Heart right ventricle (tissue), 16 donors: Measurements from ENCODE around the gene MRPL57. TPM values are rescaled to one million over a fixed set of nuclear protein-coding genes. Genes with fewer than 3 reads are reported as not detected.
"Not testable (repeated sequence)": the region's sequence is repeated elsewhere in the genome, so short reads cannot be mapped to it uniquely, and the experiment has no call there.

ENCODE experiments used
- ATAC-seq, 8 donors: fragments of 200-7000 bp; cut with Tn5 transposase; one replicate each; pipeline ENCODE4 v1.9.1; 2020; ENCODE audit warnings: mild to moderate bottlenecking in 8 of 8, moderate library complexity in 8 of 8, moderate number of reproducible peaks in 1 of 8
- DNase-seq, 2 donors: peaks; one replicate each; pipeline ENCODE4 v3.0.0-alpha.2; 2020
- H3K27ac ChIP-seq, 10 donors: fragments of 200-600 bp; sonication (generic) in 2 of 10; one replicate each; pipeline versions ENCODE4 v1.5.0 to v1.8.0; 2020 to 2022; ENCODE audit warnings: mild to moderate bottlenecking in 3 of 10
- H3K27me3 ChIP-seq, 7 donors: fragments of 200-600 bp; one replicate each; pipeline ENCODE4 v1.8.0; 2021 to 2022; ENCODE audit warnings: mild to moderate bottlenecking in 2 of 7
- H3K36me3 ChIP-seq, 9 donors: fragments of 200-600 bp; sonication (generic) in 1 of 9; one replicate each; pipeline versions ENCODE4 v1.5.0 to v1.8.0; 2020 to 2022; ENCODE audit warnings: mild to moderate bottlenecking in 2 of 9
- H3K4me1 ChIP-seq, 9 donors: fragments of 200-600 bp; sonication (generic) in 1 of 9; one replicate each; pipeline versions ENCODE4 v1.5.0 to v1.8.0; 2020 to 2022; ENCODE audit warnings: mild to moderate bottlenecking in 4 of 9
- H3K4me3 ChIP-seq, 10 donors: fragments of 200-600 bp; sonication (generic) in 2 of 10; one replicate each; pipeline versions ENCODE4 v1.5.0 to v1.8.0; 2020 to 2022; ENCODE audit warnings: mild to moderate bottlenecking in 7 of 10, moderate library complexity in 2 of 10
- H3K9me3 ChIP-seq, 11 donors: fragments of 200-600 bp in 10 of 11; sonication (generic) in 2 of 11; one replicate each; pipeline versions ENCODE4 v1.5.0 to v1.8.0; 2013 to 2022; ENCODE audit warnings: mild to moderate bottlenecking in 2 of 11, control low read depth in 1 of 11, moderate library complexity in 1 of 11
- WGBS, 2 donors: extraction: QIAGEN DNeasy Blood & Tissue Kit; methylation state at CpG; one replicate each; pipeline ENCODE4 v1.1.7; 2013; ENCODE audit warnings: inconsistent platforms in 1 of 2; 5-methylcytosine and 5-hydroxymethylcytosine counted together
- intact Hi-C, 10 donors: fragments of 100-400 bp; cut with DNase I; formaldehyde crosslinking; loops; one replicate each; pipeline versions ENCODE4 v1.11.1 to v1.14.2; 2022
- polyA plus RNA-seq, 2 donors: library from polyadenylated mRNA; stranded (reverse); fragments of 200-250 nt; gene quantifications; one replicate each; pipeline ENCODE4 v1.2.3, GENCODE V29; 2013
- total RNA-seq, 10 donors: library from RNA; stranded (reverse); fragmentation: NEBNext Ultra II Directional in 3 of 10; extraction: Animal tissue kit (Norgen Biotek cat#: 25700) in 3 of 10; gene quantifications; one replicate each; pipeline versions ENCODE4 v1.2.1 to v1.2.4, GENCODE V29; 2021 to 2023
- TF ChIP-seq, protein P1 (sequence below), 9 donors: fragments of 200-600 bp; sonication (generic) in 2 of 9; IDR thresholded peaks; one replicate each; pipeline versions ENCODE4 v1.5.0 to v1.8.0; 2021 to 2022; ENCODE audit warnings: antibody characterized with exemption in 9 of 9, mild to moderate bottlenecking in 5 of 9, moderate library complexity in 1 of 9
- donor health status: Arrhythmogenic right ventricular cardiomyopathy.
- donor health status: ischemic (EF 13 %, LVEDD 7.1; RV severe dilation, severe dysfunction).
- donor health status: healthy with polysubstance abuse.
- donor health status: DM: no; HTN: yes; CAD: no.
- donor health status: DM: no; HTN: no; CAD: no.
- donor health status: ischemic (EF 25% LVEDD 6.9; RV normal size, moderate dysfunction).
- donor health status: ischemic (EF 25% LVEDD 5.7; RV mildly dilated, moderate dysfunction).
- donor health status: healthy.
- donor health status: DM: yes; HTN: yes; CAD: no.
- donor health status: Ischemic cardiomyopathy.
- donor health status: ischemic (EF 35%, LVEDD 5.7; RV mildly dilated, moderate dysfunction).
- donor health status: nonischemic (EF 11% LVEDD 7.7; RV severe dilation, severe dysfunction).
- donor health status: DM: yes; HTN: yes; CAD: no.
- donor health status: PGD.
- donor health status: ischemic (EF 29% LVEDD 5.4; RV normal size, mild dysfunction).
- donor health status: nonischemic (EF 23%, LVEDD 6.1; RV moderate dilation, normal function).

Gene MRPL57
- total and polyA plus RNA-seq, 12 donors: 20.0 to 40.6 (median 23.6) TPM

DNA sequence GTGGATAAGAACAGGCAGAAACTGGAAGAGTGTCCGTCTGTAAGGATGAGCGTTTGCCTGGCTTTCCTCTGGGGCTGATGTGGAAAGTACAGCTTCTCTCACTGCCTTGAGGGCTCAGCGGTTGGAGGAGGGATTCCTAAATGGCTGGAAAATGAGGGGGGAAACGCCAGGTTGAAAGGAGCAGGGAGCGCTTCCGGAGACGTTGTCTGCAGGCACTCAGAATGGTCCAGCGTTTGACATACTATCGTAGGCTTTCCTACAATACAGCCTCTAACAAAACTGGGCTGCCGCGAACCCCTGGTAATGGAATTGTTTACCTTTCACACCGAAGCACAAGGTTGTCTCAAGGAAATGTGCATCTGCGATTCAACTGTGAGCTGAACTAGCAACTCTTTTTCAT is 39.9 kb downstream of the MRPL57 start:
- intact Hi-C loops: no loop called here
- TF ChIP-seq, protein P1, sequence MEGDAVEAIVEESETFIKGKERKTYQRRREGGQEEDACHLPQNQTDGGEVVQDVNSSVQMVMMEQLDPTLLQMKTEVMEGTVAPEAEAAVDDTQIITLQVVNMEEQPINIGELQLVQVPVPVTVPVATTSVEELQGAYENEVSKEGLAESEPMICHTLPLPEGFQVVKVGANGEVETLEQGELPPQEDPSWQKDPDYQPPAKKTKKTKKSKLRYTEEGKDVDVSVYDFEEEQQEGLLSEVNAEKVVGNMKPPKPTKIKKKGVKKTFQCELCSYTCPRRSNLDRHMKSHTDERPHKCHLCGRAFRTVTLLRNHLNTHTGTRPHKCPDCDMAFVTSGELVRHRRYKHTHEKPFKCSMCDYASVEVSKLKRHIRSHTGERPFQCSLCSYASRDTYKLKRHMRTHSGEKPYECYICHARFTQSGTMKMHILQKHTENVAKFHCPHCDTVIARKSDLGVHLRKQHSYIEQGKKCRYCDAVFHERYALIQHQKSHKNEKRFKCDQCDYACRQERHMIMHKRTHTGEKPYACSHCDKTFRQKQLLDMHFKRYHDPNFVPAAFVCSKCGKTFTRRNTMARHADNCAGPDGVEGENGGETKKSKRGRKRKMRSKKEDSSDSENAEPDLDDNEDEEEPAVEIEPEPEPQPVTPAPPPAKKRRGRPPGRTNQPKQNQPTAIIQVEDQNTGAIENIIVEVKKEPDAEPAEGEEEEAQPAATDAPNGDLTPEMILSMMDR (IDR thresholded peaks at IDR 0.05): no peak
- H3K4me1 ChIP-seq: no peaks in the 10 kb centered on the region
- no peak for DNase-seq
- ATAC-seq: no peak
- no peaks in the 10 kb centered on the region for H3K36me3 ChIP-seq
- peaks cover 0 to 10% (median 6%) of the 10 kb centered on the region in 11 donors for H3K9me3 ChIP-seq
- H3K27ac ChIP-seq: no peak overlapping the region
- 31 to 39% methylated on average over 13 of the region's 13 CpGs for WGBS, 2 donors
- peaks cover 0 to 12% (median 3%) of the 10 kb centered on the region in 7 donors for H3K27me3 ChIP-seq
- H3K4me3 ChIP-seq: no peak overlapping the region

DNA sequence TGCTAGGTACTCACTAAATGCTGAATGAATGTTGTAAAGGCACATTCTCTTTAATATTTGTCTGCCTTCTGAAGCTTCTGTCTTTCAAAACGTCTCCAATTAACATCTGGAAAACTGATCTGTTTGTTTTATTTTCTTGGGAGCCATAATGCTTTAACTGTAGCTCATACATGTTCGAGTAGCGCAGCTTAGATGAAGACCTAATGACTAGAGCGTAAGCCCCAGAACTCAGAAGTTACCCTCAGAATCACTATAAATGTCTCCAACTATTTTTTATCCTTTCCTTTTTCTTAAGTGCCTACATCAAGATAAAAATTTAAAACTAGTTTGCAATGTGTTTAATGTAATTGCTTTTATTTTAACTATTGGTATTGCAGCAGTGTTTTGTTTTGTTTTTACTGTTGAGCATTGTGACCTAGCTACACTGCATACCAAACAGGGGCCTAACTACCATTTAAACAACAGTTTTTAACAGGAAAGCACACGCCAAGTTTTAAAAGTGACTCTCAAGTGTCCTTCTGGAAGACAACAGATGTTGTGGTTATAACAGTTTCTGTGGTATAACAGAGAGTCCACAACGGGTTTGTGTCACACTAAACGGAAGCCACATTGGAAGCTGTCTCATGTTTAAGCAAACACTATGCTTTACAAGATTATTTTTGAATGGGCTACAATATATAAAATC is 42.0 kb downstream of the MRPL57 start:
- no peak for DNase-seq
- WGBS, 2 donors: 65 to 67% methylated on average over 7 of the region's 7 CpGs
- no peak overlapping the region for H3K27ac ChIP-seq

DNA sequence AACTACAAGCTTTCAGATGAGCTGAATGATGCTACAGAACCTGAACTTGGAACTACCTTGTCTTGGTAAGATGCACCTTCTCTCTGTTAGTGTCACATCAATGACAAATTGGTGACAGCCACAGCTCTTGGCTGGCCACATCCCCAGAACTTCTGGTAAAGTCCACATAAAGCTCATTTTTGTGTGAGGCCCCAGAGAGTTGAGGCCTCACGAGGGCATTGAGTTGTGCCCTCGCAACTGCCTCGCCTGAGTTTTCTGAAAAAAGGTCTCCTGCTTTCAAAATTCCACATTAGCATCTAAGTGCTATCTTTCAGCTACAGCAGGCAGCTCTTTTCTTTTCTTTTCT is 42.6 kb downstream of the MRPL57 start:
- Histone ChIP-seq H3K9me3 (peaks cover 0 to 29% (median 11%) of the 10 kb centered on the region in 11 donors), H3K36me3 (no peaks in the 10 kb centered on the region), H3K4me3 (no peak overlapping the region), H3K4me1 (no peaks in the 10 kb centered on the region), H3K27me3 (peaks cover 0 to 7% (median 0%) of the 10 kb centered on the region in 7 donors), H3K27ac (no peak overlapping the region)
- TF ChIP-seq, protein P1 (IDR thresholded peaks at IDR 0.05): no peak
- WGBS, 2 donors: 75 to 83% methylated on average over 3 of the region's 3 CpGs
- intact Hi-C loops: no loop called here
- ATAC-seq (no peak), DNase-seq (no peak)

More for the DNA sequence above, 42.0 kb downstream of the MRPL57 start:
- Histone ChIP-seq H3K4me1 (no peaks in the 10 kb centered on the region), H3K9me3 (peaks cover 0 to 29% (median 11%) of the 10 kb centered on the region in 11 donors), H3K4me3 (no peak overlapping the region), H3K27me3 (peaks cover 0 to 7% (median 0%) of the 10 kb centered on the region in 7 donors), H3K36me3 (no peaks in the 10 kb centered on the region)
- TF ChIP-seq, protein P1 (IDR thresholded peaks at IDR 0.05): no peak
- intact Hi-C loops: no loop called here
- ATAC-seq: no peak

DNA sequence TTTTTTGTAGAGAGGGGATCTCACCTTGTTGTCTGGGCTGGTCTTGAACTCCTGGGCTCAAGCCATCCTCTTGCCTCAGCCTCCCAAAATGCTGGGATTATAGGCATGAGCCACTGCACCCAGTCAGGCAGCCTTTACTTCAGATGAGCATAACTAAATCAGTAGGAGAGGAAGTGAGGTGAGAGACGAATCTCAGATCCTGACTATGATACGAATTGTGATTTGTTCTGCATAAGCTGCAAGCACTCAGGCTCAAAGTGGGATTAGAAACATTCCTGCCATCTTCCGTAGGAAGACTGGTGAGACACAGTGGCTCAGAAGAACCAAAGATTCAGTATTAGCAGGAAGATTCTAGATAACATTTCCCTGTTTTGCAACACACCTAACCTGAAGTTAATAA is 43.3 kb downstream of the MRPL57 start:
- peaks cover 0 to 29% (median 11%) of the 10 kb centered on the region in 11 donors for H3K9me3 ChIP-seq
- H3K27me3 ChIP-seq, H3K36me3 ChIP-seq, ATAC-seq, DNase-seq, H3K4me3 ChIP-seq, intact Hi-C loops, H3K4me1 ChIP-seq, H3K27ac ChIP-seq: not testable (repeated sequence)
- 69 to 72% methylated on average over 3 of the region's 3 CpGs for WGBS, 2 donors

DNA sequence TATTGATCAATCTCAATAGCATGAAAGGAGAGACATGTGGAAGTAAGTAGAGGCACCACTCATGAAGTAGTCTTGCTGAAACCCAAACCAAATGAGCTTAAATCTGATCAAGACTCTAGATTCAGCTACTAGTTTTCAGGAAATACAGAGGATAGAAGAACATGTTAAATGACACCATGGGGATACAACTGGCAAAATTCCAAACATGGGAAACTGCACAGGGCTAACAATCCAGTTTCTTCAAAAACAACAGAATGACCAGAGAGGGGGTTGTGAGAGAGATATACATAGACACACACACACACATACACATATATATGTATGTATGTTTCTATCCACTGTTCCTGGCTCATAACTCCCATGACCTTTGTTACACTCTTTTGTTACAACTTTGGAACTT is 44.8 kb downstream of the MRPL57 start:
- H3K9me3 ChIP-seq: peaks cover 0 to 29% (median 11%) of the 10 kb centered on the region in 11 donors
- TF ChIP-seq, protein P1 (IDR thresholded peaks at IDR 0.05): no peak
- H3K4me1 ChIP-seq: no peaks in the 10 kb centered on the region
- H3K4me3 ChIP-seq: no peak overlapping the region
- DNase-seq (no peak), ATAC-seq (no peak)
- no peak overlapping the region for H3K27ac ChIP-seq
- no peaks in the 10 kb centered on the region for H3K36me3 ChIP-seq
- intact Hi-C loops: no loop called here
- no peaks in the 10 kb centered on the region for H3K27me3 ChIP-seq
